Astrocyte (in vitro differentiated cells and primary cell): Measurements from ENCODE around the gene STKLD1.

Experiments
- EZH2 ChIP-seq: IDR thresholded peaks from 2 replicates; pipeline ENCODE4 v1.6.1; 2012; ENCODE audit warnings: mild to moderate bottlenecking, low read length, inconsistent platforms; ENCODE audit not compliant: insufficient read depth
- TF ChIP-seq, protein P1 (sequence below): IDR thresholded peaks from 2 replicates; pipeline ENCODE4 v1.5.1; 2011; ENCODE audit warnings: low read depth, mild to moderate bottlenecking, inconsistent platforms, low read length, moderate library complexity; ENCODE audit not compliant: insufficient read depth

DNA sequence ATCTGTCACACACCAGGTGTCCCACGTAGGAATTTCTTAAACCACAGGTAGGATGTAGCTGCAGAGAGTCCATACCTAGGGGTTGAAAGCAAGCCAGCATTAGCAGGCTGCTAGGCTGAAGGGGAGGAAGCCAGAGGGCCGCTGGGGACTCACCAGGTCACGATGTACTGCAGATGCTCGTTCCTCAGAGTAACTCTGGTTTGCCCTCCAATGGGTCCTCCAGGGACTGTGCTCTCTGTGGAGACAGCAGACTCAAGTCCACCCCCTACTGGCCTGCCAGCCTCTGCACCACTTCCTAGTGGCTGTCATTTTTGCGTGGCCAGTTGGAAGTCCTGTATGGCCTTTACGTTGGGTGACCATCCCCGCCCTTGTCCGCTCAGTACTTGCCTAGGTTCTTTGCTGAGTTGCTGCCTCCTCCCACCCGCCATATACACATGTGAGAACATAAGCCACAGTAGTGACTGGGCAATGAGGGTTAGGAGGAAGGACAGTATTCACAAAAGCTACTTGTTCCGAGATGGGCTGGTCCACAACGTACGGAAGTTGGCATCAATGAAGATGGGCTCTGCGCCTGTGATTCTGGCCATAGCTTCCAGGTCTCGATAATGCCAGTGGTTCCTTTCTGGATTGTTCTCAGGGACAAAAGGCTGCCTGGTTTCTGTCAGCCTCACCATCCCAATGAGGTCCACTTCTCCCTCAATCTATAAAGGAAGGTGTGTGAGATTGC, 24.1 kb upstream of the STKLD1 start:
- TF ChIP-seq, protein P1, sequence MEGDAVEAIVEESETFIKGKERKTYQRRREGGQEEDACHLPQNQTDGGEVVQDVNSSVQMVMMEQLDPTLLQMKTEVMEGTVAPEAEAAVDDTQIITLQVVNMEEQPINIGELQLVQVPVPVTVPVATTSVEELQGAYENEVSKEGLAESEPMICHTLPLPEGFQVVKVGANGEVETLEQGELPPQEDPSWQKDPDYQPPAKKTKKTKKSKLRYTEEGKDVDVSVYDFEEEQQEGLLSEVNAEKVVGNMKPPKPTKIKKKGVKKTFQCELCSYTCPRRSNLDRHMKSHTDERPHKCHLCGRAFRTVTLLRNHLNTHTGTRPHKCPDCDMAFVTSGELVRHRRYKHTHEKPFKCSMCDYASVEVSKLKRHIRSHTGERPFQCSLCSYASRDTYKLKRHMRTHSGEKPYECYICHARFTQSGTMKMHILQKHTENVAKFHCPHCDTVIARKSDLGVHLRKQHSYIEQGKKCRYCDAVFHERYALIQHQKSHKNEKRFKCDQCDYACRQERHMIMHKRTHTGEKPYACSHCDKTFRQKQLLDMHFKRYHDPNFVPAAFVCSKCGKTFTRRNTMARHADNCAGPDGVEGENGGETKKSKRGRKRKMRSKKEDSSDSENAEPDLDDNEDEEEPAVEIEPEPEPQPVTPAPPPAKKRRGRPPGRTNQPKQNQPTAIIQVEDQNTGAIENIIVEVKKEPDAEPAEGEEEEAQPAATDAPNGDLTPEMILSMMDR: peak; percentile 44
- TF ChIP-seq EZH2: no peak
